HG03558 (cell line): ENCODE data around the gene SYNE1.
"Not testable (repeated sequence)": the region's sequence is repeated elsewhere in the genome, so short reads cannot be mapped to it uniquely, and the experiment has no call there.

Source experiments
- ATAC-seq: cut with Tn5 transposase; IDR thresholded peaks from one replicate; pipeline ENCODE4 v1.9.1; 2021; ENCODE audit warnings: moderate number of reproducible peaks; ENCODE audit not compliant: unreplicated experiment; ENCODE audit errors: extremely low read depth

The SYNE1 gene

DNA sequence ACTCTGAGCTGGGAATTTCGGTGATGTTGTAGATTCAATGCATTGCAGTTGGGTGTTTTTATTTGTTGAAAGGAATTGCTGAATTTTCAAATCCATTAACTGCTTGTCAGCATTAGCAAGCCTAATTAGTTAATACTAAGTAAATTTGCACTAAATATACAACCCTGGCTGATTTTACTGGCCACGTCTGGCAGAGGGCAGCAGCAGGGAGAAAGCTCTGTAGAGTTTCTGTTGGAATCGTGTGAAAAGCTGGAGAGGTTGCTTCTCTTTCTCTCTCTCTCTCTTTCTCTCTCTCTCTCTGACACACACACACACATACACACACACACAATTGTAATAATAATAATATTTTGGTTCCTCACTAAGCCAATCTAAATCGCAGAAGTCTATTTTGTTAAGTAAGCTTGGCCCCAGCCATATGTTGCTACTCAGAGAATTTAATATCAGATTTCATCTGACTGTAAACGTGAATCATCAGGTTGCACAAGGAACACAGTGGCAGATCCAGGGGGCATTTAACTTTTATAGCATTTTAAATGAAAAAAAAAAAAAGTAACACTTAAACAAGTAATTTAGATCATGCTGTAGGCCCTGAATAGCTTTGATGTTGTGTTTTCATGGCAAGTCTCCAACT lies 540.2 kb downstream of the SYNE1 start:
- ATAC-seq, result no peak

DNA sequence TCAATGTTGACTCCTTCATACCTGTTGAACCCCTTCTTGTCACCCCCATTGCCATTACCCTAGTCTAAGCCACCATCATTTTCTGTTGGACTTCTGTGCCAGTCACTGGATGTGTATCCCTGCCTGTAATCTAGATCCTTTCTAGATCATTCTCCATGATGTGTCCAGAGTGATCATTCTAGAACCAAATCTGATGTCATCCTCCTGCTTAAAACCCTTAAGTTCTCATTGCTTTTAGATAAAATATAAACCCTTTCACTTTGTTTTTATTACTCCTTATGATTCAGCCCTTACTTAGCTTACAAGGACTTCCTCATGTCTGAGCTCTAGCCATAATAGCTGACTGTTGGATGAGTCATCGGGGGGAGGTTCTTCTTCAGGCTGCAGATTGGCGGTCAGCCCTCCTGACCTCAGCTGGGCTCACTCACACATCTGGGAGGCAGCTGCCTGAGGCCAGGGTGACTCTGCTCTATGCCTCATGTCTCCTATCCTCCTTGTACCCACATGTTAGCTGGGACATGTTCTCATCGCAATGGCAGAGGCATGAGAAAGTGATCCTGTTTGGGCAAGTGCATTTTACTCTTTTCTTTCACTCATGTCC lies 542.1 kb downstream of the SYNE1 start:
- no peak for ATAC-seq

DNA sequence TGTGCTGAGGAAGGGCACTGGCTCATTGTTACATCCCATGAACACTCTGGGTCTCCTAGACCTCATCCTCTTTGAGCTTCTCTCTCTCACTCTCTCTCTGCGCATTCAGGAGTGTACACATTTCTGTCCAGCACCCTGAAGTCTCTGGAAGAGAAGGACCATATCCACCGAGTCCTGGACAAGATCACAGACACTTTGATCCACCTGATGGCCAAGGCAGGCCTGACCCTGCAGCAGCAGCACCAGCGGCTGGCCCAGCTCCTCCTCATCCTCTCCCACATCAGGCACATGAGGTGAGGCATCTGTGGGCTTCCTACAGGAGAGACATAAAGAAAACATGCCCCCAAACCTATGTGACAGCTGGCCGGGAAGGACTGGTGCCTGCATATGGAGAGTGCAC lies 542.9 kb downstream of the SYNE1 start:
- no peak for ATAC-seq

DNA sequence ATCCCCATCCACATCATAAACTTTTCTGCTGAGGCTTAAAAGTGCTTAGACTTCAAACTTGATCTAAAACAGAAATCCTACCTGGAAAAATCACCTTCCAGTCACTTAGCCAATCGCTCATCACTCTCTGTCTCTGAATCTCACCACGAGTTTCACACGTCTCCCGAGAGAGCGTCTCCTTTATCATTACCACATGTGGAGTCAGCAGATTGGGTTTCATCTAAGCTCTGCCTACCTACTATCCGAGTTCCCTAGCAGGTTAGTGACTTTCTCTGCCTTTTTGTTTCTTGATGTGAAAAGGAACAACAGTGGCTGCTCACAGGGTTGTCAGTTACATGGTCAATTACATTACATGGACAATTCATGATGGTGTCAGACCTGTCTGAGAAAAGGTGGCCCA lies 543.5 kb downstream of the SYNE1 start:
- no peak for ATAC-seq

DNA sequence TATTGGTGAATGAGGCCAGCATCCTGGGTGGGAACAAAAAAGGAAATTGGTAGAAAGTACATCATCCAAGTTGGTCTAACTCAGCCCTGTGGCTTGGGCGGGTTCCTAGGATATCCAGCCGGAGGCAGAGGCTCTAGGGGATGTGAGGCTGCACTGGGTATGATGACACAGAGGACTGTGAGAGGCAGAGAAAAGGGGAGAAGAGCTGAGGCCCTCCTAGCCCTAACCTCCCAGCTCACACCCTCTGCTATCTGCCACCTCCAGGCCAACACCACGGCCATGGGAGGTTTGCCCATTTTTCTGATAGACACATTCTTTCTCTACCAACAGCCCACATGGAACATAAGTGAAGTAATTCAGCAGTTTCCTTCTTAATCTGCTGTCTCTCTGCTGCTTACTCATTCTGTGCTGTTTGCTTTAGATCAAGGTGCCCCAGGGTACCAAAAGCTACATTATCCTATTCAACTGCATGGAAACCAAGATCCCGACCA lies 545.3 kb downstream of the SYNE1 start:
- no peak for ATAC-seq

DNA sequence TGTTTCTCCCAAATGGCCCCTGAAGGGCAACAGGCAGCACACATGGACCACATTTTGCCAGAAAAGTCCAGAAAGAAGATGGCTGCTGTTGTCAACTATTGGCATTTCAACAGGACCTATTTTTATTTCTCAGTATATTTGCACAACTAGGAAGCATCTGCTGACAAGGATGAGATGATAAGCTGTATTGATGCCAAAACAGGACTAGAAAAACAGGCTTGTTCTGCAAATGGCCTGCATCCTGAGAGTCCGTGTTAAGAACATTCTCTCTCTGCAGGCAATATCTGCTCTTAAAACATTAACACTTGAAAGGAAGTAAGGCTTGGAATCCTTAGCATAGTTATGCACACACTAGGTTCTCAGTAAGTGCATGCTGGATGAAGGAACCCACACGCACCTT lies 546.0 kb downstream of the SYNE1 start:
- no peak for ATAC-seq

DNA sequence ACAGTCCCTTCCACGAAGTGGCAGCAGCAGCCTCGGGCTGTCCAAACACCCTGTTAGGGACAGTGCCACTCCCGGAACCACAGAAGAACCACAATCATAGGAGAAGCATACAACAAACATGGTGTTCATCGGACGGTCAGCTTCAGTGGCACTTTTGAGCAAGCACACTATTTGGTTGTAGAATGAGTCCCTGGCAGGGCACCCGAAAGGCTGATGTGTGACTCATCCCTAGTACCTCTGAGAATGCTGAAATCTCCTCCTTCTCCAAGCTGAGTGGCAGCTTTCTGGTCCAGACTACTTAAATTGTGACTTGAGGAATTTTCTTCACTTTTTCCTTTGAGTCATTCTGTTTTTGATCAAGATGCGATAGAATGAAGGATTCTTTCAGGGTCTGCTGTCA lies 547.2 kb downstream of the SYNE1 start:
- no peak for ATAC-seq

DNA sequence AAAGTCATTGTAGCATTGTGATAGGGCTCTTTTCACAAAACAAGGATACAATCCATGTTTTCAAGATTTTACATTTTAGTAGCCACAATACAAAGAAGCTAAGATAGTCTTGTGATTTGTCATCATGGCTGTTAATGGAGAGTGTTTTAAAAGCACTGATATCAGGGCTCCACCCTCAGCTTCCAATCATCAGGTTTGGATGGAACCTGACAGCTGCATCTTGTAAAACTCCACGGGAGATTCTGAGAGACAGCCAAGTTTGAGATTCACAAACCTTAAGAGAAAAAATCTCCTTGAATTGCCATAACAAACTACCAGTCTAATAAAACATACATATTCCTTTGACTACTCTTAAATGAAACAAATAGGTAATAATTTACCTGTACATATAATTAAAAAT lies 549.5 kb downstream of the SYNE1 start:
- no peak for ATAC-seq

DNA sequence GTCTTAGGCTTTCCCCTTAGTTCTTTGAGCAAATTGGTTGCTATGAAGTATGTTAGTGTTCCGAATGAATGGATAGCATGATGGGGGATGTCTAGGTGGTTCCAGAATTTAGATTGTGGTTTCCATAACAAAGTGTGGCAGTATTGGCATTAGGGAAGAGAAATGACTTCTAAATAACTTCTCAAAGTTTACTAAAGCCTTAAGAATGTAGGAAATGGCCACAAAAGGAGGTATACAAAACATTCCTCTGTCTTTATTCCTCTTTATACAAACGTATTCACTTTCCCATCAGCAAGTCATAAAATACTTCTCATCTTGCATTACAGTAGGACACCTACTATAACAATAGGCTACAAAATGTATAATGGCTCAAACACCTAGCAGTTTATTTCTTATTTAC lies 550.1 kb downstream of the SYNE1 start:
- no peak for ATAC-seq

DNA sequence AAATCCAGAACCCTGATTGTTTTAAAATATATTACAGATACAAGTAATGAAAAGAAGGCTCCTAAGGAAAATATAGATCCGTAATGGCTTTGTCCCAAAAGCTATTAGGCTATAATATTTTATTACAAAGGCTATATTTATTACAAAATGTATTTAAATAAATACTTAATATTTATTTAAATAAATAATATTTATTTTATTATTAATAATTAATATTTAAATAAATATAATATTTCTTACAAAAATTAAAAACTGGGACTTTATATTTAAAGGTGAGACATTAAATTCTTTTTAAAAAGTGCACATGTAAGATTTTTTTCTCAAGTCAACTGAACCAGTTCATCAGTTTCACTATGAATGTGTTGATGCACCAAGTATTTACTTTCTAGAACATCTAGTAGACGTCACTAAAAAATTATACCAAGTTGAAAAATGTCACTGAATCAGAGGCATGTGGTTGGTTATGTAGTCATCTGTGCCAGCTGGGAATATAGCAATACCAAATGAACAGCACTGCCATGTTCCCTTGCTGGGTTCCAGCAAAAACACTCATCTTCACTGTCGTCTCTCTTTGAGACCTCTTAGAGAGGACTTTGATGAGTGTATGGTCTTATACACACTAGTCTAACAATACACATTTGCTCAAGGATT lies 550.8 kb downstream of the SYNE1 start:
- ATAC-seq, result no peak

DNA sequence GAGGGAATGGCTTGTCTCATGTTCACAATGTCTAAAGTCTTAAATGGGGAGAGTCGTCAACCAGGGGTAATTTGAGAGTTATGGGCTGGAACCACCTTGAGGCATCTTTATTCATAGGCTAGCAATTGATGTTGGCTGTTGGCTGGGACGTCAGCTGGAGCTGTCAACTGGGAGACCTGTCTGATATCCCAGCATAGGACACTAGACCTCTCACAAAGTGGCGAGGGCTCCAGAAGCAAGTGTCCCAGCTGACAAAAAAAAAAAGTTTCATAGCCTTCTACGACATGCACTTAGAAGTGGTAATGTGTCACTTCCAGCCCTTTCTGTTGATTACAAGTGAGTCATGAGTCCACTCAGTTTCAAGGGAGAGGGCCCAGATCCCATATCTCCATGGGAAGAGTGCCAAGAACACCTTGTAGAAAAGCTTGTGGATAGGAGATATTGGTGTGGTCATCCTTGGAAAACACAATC lies 551.7 kb downstream of the SYNE1 start:
- ATAC-seq, result no peak

DNA sequence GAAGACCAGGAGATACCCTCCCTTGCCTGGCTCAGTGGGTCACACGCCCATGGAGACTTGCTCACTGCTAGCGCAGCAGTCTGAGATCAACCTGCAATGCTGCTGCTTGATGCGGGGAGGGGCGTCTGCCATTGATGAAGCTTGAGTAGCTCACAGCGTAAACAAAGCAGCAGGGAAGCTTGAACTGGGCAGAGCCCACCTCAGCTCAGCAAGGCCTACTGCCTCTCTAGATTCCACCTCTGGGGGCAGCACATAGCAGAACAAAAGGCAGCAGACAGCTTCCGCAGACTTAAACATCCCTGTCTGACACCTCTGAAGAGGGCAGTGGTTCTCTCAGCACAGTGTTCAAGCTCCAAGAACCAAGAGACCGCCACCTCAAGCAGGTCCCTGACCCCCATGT lies 558.4 kb downstream of the SYNE1 start:
- no peak for ATAC-seq

DNA sequence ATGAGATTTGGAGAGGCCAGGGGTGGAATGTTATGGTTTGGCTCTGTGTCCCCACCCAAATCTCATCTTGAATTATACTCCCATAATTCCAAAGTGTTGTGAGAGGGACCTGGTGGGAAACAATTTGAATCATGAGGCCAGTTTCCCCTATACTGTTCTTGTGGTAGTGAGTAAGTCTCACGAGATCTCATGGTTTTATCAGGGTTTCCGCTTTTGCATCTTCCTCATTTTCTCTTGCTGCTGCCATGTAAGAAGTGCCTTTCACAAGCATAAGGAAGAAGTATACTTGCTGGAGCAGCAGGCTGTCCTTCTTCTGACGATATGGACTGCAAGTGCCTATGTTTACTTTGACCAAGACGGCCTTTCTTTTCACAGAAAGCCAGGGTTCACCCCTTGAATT lies 559.2 kb downstream of the SYNE1 start:
- no peak for ATAC-seq

DNA sequence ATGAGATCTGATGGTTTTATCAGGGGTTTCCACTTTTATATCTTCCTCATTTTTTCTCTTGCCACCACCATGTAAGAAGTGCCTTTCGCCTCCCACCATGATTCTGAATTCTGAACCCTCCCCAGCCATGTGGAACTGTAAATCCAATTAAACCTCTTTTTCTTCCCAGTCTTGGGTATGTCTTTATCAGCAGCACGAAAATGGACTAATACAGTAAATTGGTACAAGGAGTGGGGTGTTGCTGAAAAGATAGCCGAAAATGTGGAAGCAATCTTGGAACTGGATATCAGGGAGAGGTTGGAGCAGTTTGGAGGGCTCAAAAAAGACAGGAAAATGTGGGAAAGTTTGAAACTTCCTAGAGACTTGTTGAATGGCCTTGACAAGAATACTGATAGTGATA lies 560.9 kb downstream of the SYNE1 start:
- ATAC-seq, result not testable (repeated sequence)

DNA sequence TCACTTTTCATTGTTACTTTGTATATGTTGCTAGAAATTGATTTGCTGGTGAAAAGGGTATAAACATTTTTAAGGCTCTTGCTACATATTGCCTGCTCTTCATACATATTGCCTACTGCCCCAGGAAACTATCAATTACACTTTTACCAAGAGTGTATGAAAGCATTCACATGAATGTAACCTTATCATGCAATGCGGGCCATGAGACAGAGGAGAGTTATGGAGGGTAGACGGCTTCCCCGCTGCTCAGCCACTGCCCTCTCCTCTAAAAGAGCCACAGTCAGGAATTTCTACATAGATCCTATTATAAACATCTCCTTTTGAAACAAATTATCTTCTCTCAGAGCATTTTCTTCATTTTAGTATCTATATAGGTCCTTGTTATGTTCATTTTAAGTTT lies 565.3 kb downstream of the SYNE1 start:
- no peak for ATAC-seq
